Stimulated activated CD8-positive, alpha-beta memory T cell treated with anti-CD3 and anti-CD28 coated beads, Interleukin-12 subunit alpha, Interleukin-12 subunit beta, amount 100 ng/mL, for 24 hours (primary cell): ENCODE measurements around the gene DEK.

ENCODE experiments used
- DNase-seq: peaks from one replicate; pipeline ENCODE4 v3.0.0-alpha.2; 2020; ENCODE audit errors: extremely low read depth

The DEK gene

DNA sequence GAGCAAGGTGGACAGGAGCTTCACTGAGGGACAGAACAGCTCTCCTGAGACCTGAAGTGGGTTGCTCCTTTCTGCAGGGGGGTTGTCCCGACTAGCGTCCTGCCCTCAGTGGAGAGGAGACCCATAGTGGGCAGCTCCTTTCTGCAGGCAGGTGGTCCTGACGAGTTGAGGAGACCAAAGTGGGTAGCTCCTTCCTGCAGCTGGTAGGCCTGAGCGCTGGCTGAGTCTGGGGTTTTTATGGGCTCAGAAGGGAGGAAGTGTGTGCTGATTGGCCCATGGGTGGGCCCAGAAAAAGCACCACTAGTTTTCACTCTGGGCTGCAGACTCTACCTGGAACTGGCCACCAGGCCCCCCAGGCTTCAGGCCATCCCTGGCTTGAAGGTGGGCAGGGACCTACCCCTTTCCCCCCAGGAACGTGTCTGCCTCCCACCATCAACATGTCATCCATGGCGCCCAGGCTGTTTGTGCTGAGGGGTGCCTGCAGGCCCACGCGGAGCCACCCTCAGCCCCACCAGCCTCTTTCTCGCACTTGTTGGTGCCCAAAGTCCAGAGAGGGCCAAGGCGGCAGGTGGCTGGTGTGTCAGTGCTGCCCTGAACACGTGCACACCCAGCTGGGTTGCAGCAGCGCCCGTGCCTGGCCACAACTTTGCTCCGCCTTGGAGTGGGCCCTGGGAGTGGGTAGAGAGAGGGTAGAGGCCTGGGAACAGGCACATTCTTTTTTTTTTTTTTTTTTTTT, 1.6 kb upstream of the DEK start:
- no peak for DNase-seq

GRCh38 chr6:18264923-18265377, 620 bp upstream of the DEK start:
- no peak for DNase-seq

DNA sequence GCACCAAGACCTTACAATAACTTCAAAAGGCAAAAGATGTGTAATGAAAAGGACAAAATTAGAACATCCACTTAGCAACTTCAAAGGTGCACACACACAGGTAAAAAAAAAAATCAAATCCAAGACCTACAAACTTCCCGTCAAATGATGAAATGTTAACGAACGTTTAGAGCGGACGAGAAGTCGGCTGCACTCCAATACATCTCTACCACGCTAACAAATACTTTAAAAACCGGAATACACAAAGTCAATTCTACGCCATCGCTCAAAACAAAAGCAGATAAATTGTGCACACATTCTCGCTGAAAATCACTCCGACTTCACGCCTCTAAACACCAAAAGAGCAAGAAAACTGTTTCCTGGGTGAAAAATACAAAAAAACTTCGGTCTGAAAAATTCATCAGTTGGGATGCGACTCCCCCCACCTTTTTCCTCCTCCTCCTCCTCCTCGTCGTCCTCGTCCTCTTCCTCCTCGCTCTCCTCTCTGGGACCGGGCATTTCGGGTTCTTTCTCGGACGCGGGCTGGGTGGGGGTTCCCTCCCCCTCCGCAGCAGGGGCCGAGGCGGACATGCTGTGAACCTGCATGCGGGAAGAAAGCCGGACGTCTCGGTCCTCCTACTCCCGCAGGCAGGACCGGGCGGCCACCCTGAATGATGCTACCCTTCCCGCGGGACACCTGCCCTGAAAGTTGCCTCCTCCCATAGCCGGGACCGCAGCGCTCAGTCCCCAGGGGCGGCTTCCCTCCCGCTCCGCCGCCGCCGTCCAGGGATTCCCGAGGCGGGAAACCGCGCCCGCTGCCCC, 712 bp downstream of the DEK start:
- DNase-seq: no peak

DNA sequence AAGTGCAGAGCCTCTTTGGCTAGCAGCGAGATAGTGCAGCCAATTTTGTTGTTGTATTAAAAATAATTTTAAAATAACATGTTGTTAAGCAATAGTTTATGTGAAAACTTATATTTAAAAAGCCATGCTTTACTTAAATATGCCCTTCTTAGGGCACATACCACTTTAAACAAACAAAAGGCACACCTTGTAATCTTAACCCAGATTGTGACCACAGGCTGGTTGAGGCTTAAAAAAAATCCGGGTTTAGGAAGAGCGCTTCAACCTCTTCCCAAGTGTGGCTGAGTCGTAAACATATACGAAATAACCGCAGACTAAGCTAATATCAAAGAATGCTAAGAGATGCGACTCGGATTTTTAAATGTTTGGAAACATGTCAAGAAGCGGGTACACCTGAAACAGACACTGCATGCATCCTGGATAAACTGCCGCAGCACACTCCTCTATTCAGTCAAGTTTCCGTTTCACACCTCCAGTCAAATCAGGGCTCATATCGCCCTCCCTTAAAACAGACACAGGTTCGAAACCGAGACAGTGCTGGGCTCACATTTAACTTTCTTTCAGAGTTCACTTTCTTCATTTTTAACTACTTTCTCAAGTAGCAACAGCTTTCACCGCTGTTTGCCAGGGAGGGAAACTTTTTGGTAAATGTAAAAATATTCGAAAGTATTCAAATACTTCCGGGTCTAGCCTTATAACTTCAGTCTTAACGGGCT, 1.5 kb downstream of the DEK start:
- DNase-seq: no peak

DNA sequence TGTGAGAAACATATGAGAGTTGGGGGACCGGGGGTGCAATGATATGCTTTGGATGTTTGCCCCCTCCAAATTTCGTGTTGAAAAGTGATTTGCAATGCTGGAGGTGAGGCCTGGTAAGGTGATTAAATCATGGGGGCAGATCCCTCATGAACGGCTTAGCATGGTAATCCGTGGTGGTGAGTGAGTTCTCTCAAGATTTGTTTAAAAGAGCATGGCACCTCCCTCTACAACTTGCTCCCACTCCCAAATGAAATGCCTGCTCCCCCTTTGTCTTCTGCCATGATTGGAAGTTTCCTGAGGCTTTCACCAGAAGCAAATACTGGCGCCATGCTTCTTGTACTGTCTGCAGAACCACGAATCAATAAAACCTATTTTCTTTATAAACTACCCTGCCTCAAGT, 2.5 kb downstream of the DEK start:
- DNase-seq: no peak

DNA sequence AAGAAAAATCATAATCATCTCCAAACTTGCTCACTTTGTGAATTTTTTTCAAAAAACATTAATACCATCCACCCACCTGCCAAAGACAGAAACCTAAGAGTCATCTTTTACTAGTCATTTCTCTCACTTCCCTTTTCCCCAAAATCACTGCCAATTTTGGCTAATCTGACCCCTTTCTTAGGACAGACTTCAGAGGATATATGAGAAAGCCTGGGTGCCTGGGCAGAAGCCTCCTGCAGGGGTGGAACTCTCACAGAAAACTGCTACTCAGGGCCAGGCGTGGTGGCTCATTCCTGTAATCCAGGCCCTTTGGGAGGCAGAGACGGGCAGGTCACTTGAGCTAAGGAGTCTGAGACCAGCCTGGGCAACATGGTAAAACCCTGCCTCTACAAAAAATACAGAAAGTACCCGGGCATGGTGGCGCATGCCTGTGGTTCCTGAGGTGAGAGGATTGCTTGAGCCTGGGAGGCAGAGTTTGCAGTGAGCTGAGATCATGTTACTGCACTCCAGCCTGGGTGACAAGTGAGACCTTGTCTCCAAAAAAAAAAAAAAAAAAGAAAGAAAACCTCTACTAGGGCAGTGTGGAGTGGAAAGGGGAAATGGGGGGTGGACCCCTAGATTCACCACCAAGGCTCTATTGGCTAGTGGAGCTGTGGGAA, 3.8 kb downstream of the DEK start:
- no peak for DNase-seq

- no peak for DNase-seq
Observed at GRCh38 chr6:18259675-18260447, 4.5 kb downstream of the DEK start.

DNA sequence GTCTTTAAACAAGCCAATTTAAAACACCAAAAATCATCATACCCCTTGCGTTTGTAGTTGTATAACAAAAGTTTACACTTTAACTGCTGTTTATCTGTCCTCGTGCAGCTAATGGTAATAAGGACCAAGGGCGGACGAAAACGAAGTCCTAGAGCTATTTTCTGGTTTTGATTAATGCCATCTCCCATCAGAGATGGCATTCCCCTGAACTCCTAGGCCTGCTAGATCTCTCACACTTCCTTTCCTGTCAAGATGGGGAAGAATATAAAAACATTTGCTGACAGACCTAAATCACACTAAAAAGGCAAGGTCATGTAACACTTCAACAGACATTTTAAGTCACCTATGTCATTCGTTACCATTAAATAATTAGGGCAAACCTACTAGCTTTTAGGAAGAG, 9.5 kb downstream of the DEK start:
- no peak for DNase-seq

- no peak for DNase-seq
Observed at GRCh38 chr6:18253635-18254034, 10.7 kb downstream of the DEK start.

DNA sequence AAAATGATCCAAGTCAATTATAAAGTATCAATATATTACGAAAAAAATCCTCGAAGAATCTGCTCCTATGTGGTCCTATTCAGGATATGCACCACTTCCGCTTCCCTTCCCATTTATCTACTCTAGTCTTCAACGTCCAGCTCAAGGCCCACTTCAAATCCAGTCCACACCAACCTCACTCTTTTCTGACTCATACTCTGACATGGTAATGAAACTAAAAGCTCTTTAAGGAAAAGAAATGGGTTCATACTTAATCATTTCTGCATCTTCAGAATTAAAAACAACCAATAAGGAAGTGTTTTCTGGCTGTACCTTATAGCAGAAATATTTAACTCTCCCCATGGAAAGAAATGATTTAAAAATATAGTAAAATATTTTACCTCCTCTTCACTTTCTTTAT, 15.1 kb downstream of the DEK start:
- no peak for DNase-seq

DNA sequence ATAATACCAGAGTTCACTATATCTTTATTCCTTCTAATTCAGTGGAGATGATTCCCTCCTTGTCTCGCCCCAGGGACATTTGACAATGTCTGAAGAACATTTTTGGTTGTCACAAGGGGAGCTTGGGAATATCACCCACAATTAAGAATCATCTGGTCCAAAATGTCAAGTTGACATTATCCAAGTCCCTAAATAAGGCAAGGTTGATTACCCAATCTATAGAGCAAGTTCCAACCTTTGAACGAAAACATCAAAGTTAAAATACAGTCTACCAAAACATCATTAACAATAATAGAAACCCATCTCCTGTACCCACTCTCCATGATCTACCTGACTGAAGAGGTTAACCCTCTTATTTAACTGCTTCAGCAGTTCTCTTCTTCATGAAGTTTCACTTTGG, 15.6 kb downstream of the DEK start:
- no peak for DNase-seq

DNA sequence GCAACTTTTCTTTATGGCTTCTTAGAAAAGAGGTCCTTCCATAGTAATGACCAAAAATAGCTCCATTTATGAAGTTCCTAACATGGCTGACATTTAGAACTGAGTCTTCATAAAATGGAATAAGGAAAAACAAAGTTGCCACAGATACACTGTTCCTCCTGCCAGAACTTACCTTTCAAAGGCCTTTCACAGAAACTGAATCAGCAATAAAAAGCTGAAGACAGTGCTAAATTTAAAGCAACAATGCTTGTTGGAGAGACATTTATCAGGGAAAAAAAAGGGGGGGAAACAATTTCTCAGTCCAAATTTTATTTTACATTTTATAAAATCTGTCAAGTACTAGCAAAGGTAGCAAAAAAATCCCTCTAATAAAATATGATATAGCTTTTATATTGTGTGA, 17.3 kb downstream of the DEK start:
- no peak for DNase-seq

- no peak for DNase-seq
Observed at GRCh38 chr6:18246205-18246604, 18.1 kb downstream of the DEK start.

- no peak for DNase-seq
Observed at GRCh38 chr6:18245642-18246041, 18.7 kb downstream of the DEK start.

DNA sequence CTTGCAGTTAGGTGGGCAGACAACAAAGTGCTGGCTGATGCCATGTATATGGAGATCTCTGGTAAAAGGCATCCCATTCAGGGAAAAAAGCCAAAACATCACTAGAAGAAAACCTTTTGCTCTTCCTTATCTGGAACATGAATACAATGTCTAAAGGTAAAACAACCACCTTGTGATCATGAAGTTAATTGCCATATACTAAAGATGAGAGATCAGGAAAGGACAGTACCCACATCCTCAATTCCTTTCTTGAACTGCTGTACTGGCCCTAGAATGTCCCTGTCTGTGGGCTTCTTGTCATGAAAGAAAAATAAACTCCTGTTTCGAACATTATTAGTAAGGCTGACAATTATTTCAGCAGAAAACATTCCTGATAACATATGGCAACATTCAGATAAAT, 19.3 kb downstream of the DEK start:
- DNase-seq: no peak

GRCh38 chr6:18244251-18244650, 20.1 kb downstream of the DEK start:
- DNase-seq: no peak

- no peak for DNase-seq
Observed at GRCh38 chr6:18243302-18243893, 20.9 kb downstream of the DEK start.

DNA sequence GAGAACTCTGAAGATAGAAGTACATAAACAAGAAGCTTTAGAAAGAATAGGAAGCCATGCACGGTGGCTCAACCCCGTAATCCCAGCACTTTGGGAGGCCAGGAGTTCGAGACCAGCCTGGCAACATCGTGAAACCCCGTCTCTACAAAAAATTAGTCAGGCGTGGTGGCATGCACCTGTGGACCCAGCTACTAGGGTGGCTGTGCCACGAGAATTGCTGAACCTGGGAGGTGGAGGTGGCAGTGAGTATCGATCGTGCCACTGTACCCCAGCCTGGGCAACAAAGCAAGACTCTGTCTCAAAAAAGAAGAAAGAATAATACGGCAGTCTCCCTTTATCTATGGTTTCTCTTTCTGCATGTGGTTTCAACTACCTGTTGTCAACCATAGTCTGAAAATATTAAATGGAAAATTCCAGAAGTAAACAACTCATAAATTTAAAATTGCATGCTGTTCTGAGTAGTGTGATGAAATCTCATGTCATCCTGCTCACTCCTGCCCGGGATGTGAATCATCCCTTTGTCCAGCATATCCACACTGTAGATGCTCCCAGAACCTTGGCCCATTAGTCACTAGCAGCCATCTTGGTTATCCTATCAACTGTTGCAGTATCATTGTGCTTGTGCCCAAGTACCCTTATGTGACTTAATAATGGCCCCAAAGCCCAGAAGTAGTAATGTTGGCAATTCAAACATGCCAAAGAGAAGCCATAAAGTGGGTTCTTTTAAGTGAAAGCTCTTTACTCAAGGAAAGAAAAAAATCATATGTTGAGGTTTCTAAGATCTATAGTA, 22.1 kb downstream of the DEK start:
- DNase-seq: no peak

DNA sequence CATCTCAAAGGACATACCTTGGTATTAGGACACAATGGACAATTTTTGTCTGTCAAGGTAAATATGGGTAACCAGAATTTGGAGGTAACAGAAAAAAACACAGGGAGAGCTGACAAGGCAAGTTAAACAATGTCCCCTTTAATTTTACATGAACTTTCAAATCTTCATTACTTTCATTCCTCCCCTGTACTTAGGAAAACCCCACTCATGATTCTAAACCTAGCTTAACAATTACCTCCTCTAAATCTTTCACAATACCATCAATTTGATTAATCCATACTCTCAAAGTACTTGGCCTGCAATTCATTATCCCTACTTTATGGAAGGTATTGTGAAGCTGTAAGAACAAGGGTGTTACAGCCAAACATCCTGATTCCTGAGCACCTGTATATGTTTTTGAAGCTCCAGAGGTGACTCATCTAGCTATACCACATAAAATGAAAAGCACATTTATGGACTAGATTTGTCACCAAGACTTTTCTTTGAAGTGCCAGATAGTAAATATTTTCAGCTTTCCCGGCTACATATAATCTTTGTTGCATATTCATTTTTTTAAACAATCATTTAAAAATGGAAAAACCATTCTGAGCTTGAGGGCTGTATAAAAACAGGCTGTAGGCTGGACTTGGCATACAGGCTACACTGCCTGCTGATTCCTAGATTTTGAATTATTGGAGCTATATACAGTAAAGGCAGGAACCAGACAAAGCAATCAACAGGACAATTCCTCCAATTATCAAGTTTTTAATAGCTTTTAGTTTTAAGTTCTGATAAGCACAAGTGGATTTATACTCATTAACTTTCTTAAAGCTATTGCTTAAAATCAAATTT, 22.9 kb downstream of the DEK start:
- no peak for DNase-seq
